HepG2 (cell line): ENCODE data around the gene OSBPL8. TPM values are rescaled to one million over a fixed set of nuclear protein-coding genes. Genes with fewer than 3 reads are reported as not detected.

Experiments
- ATAC-seq: fragments of 200-7000 bp; cut with Tn5 transposase; 3 replicates; pipeline ENCODE4 v1.9.1; 2020; ENCODE audit warnings: mild to moderate bottlenecking, moderate library complexity
- BruUV-seq: library from RNA; stranded (reverse); fragments of 400-500 nt; replicated peaks from 2 replicates; lab custom pipeline; 2021; lab: Mats Ljungman, UMichigan
- CTCF ChIA-PET: fragments of 300-600 bp; formaldehyde crosslinking; extraction: SDS; loops from one replicate; lab custom pipeline; 2021; ENCODE audit warnings: low total read pairs, inconsistent platforms, low intra/inter-chr PET ratio; lab: Yijun Ruan, JAX
- POLR2A ChIA-PET: fragments of 350-600 bp; sonication (Branson Sonifier 250); formaldehyde crosslinking; loops from one replicate; lab custom pipeline; 2020; ENCODE audit warnings: antibody characterized with exemption, inconsistent platforms; lab: Yijun Ruan, JAX
- DNase-seq: peaks from one replicate; pipeline ENCODE4 v3.0.0-alpha.2; 2015; ENCODE audit warnings: low spot score
- FAIRE-seq: peaks from 3 replicates; lab custom pipeline; 2011; peaks lifted over from hg19 to GRCh38; lab: Jason Lieb, UNC
- H2AFZ ChIP-seq: one replicate; pipeline ENCODE4 v1.6.1; 2011; ENCODE audit warnings: low read length, inconsistent platforms
- H3K27ac ChIP-seq: fragments of 300-600 bp; 3 replicates; pipeline ENCODE4 v1.8.0; 2011; ENCODE audit warnings: mixed run types, mild to moderate bottlenecking, mixed read lengths, low read length, inconsistent platforms; ENCODE audit not compliant: insufficient read depth; ENCODE audit errors: extremely low read length
- H3K27me3 ChIP-seq, 2 experiments: fragments of 200-600 bp in 1 of 2; 2 replicates in 1 of 2; 3 replicates in 1 of 2; pipeline versions ENCODE4 v1.6.0 to v1.8.0; 2011; ENCODE audit warnings: low read length in 2 of 2, mild to moderate bottlenecking in 2 of 2, moderate library complexity in 2 of 2, inconsistent platforms in 1 of 2; ENCODE audit not compliant: insufficient read depth in 2 of 2, control insufficient read depth in 1 of 2
- H3K36me3 ChIP-seq, 2 experiments: fragments of 200-600 bp in 1 of 2; replicated peaks in 1 of 2; 2 replicates in 1 of 2; 3 replicates in 1 of 2; pipeline versions ENCODE4 v1.5.1 to v1.8.0; 2011; ENCODE audit warnings: low read length in 2 of 2, inconsistent platforms in 1 of 2; ENCODE audit not compliant: insufficient read depth in 2 of 2, control insufficient read depth in 1 of 2
- H3K4me1 ChIP-seq: 2 replicates; pipeline ENCODE4 v1.5.1; 2012; ENCODE audit warnings: low read length, inconsistent platforms; ENCODE audit not compliant: insufficient read depth
- H3K4me2 ChIP-seq: 2 replicates; pipeline ENCODE4 v1.6.0; 2011; ENCODE audit warnings: low read depth, low read length, inconsistent platforms
- H3K4me3 ChIP-seq, 3 experiments: fragments of 200-600 bp in 1 of 3; sonication (generic), shearing (Covaris generic) in 1 of 3; replicated peaks in 1 of 3; 2 replicates each; pipeline ENCODE4 v1.5.1; 2011 to 2016; ENCODE audit warnings: low read length in 3 of 3, inconsistent platforms in 2 of 3, low read depth in 2 of 3, mild to moderate bottlenecking in 2 of 3, control low read depth in 1 of 3, mixed read lengths in 1 of 3; ENCODE audit not compliant: insufficient read depth in 1 of 3
- H3K79me2 ChIP-seq: one replicate; pipeline ENCODE4 v1.6.1; 2011; ENCODE audit warnings: low read length, inconsistent platforms; ENCODE audit not compliant: insufficient read depth
- H3K9ac ChIP-seq: 2 replicates; pipeline ENCODE4 v1.6.0; 2011; ENCODE audit warnings: mild to moderate bottlenecking, low read depth, low read length, inconsistent platforms; ENCODE audit not compliant: insufficient read depth
- H3K9me3 ChIP-seq: 2 replicates; pipeline ENCODE4 v1.5.1; 2012; ENCODE audit warnings: mild to moderate bottlenecking, low read length
- H4K20me1 ChIP-seq: 2 replicates; pipeline ENCODE4 v1.6.0; 2011; ENCODE audit warnings: inconsistent platforms, mild to moderate bottlenecking, low read length, moderate library complexity; ENCODE audit not compliant: insufficient read depth
- AHR ChIP-seq: IDR thresholded peaks from 2 replicates; pipeline ENCODE4 v1.6.1; 2018; ENCODE audit warnings: missing genetic modification reagents, missing compliant biosample characterization
- CBFB ChIP-seq: sonication (generic); formaldehyde crosslinking; IDR thresholded peaks from 2 replicates; pipeline ENCODE4 v1.4.0; 2020; ENCODE audit warnings: missing genetic modification reagents
- JARID2 ChIP-seq: sonication (generic); formaldehyde crosslinking; IDR thresholded peaks from 2 replicates; pipeline ENCODE4 v1.8.1; 2023; ENCODE audit warnings: missing genetic modification reagents, inconsistent platforms; ENCODE audit not compliant: insufficient replicate concordance
- MBD4 ChIP-seq: IDR thresholded peaks from 2 replicates; pipeline ENCODE4 v1.6.1; 2012; ENCODE audit warnings: low read length, inconsistent platforms, borderline replicate concordance
- PRMT3 ChIP-seq: sonication (generic); formaldehyde crosslinking; IDR thresholded peaks from 2 replicates; pipeline ENCODE4 v1.8.1; 2022; ENCODE audit warnings: low read depth, mild to moderate bottlenecking, moderate library complexity, missing genetic modification reagents, borderline replicate concordance
- THRA ChIP-seq: sonication (generic); formaldehyde crosslinking; IDR thresholded peaks from 2 replicates; pipeline ENCODE4 v1.4.0; 2020; ENCODE audit warnings: missing genetic modification reagents, borderline replicate concordance
- ZBTB7B ChIP-seq: sonication (generic); formaldehyde crosslinking; IDR thresholded peaks from 2 replicates; pipeline ENCODE4 v1.4.0; 2020; ENCODE audit warnings: missing genetic modification reagents
- ZNF251 ChIP-seq: sonication (generic); formaldehyde crosslinking; IDR thresholded peaks from 2 replicates; pipeline ENCODE4 v1.9.0; 2021; ENCODE audit warnings: mild to moderate bottlenecking, missing genetic modification reagents
- ZNF512 ChIP-seq: sonication (generic); formaldehyde crosslinking; IDR thresholded peaks from 2 replicates; pipeline ENCODE4 v1.4.0; 2020; ENCODE audit warnings: mild to moderate bottlenecking, missing genetic modification reagents
- ZNF644 ChIP-seq: IDR thresholded peaks from 2 replicates; pipeline ENCODE4 v1.6.1; 2016; ENCODE audit warnings: low read depth
- ZNF841 ChIP-seq: sonication (generic); formaldehyde crosslinking; IDR thresholded peaks from 2 replicates; pipeline ENCODE4 v1.8.1; 2023; ENCODE audit warnings: missing genetic modification reagents, borderline replicate concordance
- WGBS: methylation state at CpG from one replicate; pipeline ENCODE4 v1.1.6; 2017; ENCODE audit warnings: low lambda C conversion rate; 5-methylcytosine and 5-hydroxymethylcytosine counted together
- in situ Hi-C: cut with HindIII; loops from 2 replicates; pipeline ENCODE4 v1.10.0; 2017; ENCODE audit warnings: low pct_unique_long_range_greater_than_20kb; ENCODE audit not compliant: extremely low pct_ligation_motif_present
- intact Hi-C: fragments of 100-400 bp; cut with micrococcal nuclease; formaldehyde crosslinking; loops from one replicate; pipeline ENCODE4 v1.10.0; 2022; ENCODE audit not compliant: unreplicated experiment
- polyA plus RNA-seq, 8 experiments: library from polyadenylated mRNA; depleted of rRNA in 3 of 8; stranded (reverse) in 7 of 8; unstranded in 1 of 8; fragments of >200 nt; fragmentation: Illumina TruSeq in 4 of 8; extraction: Trizol in 4 of 8; gene quantifications; 2 replicates each; pipeline versions ENCODE4 v1.2.1 to v1.2.3, GENCODE V29; 2011 to 2016; ENCODE audit warnings: low read depth in 4 of 8, missing spikeins in 1 of 8, mixed read lengths in 1 of 8; ENCODE audit not compliant: insufficient read depth in 1 of 8
- total RNA-seq, 5 experiments: library from RNA; depleted of rRNA; stranded (reverse); fragments of >200 nt; fragmentation: Illumina TruSeq; extraction: Trizol; gene quantifications; 2 replicates each; pipeline ENCODE4 v1.2.3, GENCODE V29; 2016; ENCODE audit warnings: low read depth in 1 of 5

The OSBPL8 gene
- total and polyA plus RNA-seq, 2 of the 13 experiments (the other 11 are each of a cell fraction or from before 2014, with no cell fraction given), result 11.0 to 33.9 TPM

- in situ Hi-C loops, result loop anchor here (10.0 kb wide), 1 partner anchor 826 kb away; the partner anchor contains the start of gene KRR1
- no peak overlapping the region for H3K4me2 ChIP-seq
- ChIA-PET CTCF (no interaction called here), POLR2A (no interaction called here)
- BruUV-seq, result no TSS peak
- H3K4me1 ChIP-seq, result no peaks in the 10 kb centered on the region
- no peak overlapping the region for H3K9ac ChIP-seq
- no peak for ATAC-seq
- no peak for FAIRE-seq
- no peak overlapping the region for H3K27ac ChIP-seq
- H3K4me3 ChIP-seq, result no peak overlapping the region
- WGBS, result 56% methylated on average over 9 of the region's 9 CpGs
- H3K79me2 ChIP-seq, result no peaks in the 10 kb centered on the region
- no peaks in the 10 kb centered on the region for H3K9me3 ChIP-seq
- no peaks in the 10 kb centered on the region for H3K36me3 ChIP-seq
- no peak for TF ChIP-seq ZBTB7B (CRISPR knock-in tag)
- no peak for TF ChIP-seq ZNF251 (CRISPR knock-in tag)
- no peak for TF ChIP-seq ZNF841 (CRISPR knock-in tag)
- TF ChIP-seq ZNF512 (CRISPR knock-in tag), result no peak
- TF ChIP-seq CBFB (CRISPR knock-in tag), result no peak
- no peak for TF ChIP-seq MBD4
- TF ChIP-seq THRA (CRISPR knock-in tag), result no peak
- TF ChIP-seq ZNF644 (CRISPR knock-in tag), result no peak
- TF ChIP-seq JARID2 (CRISPR knock-in tag), result no peak
- TF ChIP-seq PRMT3 (CRISPR knock-in tag), result no peak
- TF ChIP-seq AHR (CRISPR knock-in tag), result no peak
- DNase-seq, result no peak
- H4K20me1 ChIP-seq, result no peaks in the 10 kb centered on the region
- H3K27me3 ChIP-seq, result no peaks in the 10 kb centered on the region; a peak in 1 of 5 replicates
- intact Hi-C loops, result loop anchor here (10.0 kb wide), 1 partner anchor 856 kb away; the partner anchor contains the start of gene GLIPR1
- H2AFZ ChIP-seq, result no peak overlapping the region
Measured at GRCh38 chr12:76340680-76341435, 218.7 kb downstream of the OSBPL8 start.
